Heart left ventricle (tissue), 16 donors: ENCODE measurements around the gene AGRN. TPM values are rescaled to one million over a fixed set of nuclear protein-coding genes. Genes with fewer than 3 reads are reported as not detected.
A peak's percentile ranks its signal among the peaks of the same experiment; 100 is the strongest.
"Not testable (repeated sequence)": the region's sequence is repeated elsewhere in the genome, so short reads cannot be mapped to it uniquely, and the experiment has no call there.

Source experiments
- ATAC-seq, 4 donors: fragments of 200-7000 bp; cut with Tn5 transposase; one replicate each; pipeline ENCODE4 v1.9.1; 2020 to 2022; ENCODE audit warnings: moderate library complexity in 4 of 4, mild to moderate bottlenecking in 3 of 4, moderate number of reproducible peaks in 1 of 4
- DNase-seq, 5 donors: peaks; one replicate each; pipeline ENCODE4 v3.0.0-alpha.2; 2020
- H3K27ac ChIP-seq, 12 donors: fragments of 200-600 bp; sonication (generic) in 4 of 12; one replicate each; pipeline versions ENCODE4 v1.5.0 to v1.8.0; 2016 to 2022; ENCODE audit warnings: mild to moderate bottlenecking in 2 of 12
- H3K27me3 ChIP-seq, 9 donors: fragments of 200-600 bp; sonication (generic) in 2 of 9; one replicate each; pipeline versions ENCODE4 v1.5.1 to v1.8.0; 2016 to 2022; ENCODE audit warnings: mild to moderate bottlenecking in 3 of 9
- H3K36me3 ChIP-seq, 9 donors: fragments of 200-600 bp; sonication (generic) in 2 of 9; one replicate each; pipeline versions ENCODE4 v1.5.0 to v1.8.0; 2018 to 2022; ENCODE audit warnings: mild to moderate bottlenecking in 2 of 9
- H3K4me1 ChIP-seq, 12 donors: fragments of 200-600 bp; sonication (generic) in 4 of 12; one replicate each; pipeline versions ENCODE4 v1.5.0 to v1.8.0; 2016 to 2022; ENCODE audit warnings: mild to moderate bottlenecking in 3 of 12
- H3K4me3 ChIP-seq, 12 donors: fragments of 200-600 bp; sonication (generic) in 4 of 12; one replicate each; pipeline versions ENCODE4 v1.5.0 to v1.8.0; 2017 to 2022; ENCODE audit warnings: mild to moderate bottlenecking in 9 of 12, moderate library complexity in 4 of 12
- H3K9me3 ChIP-seq, 12 donors: fragments of 200-600 bp; sonication (generic) in 4 of 12; one replicate each; pipeline versions ENCODE4 v1.5.0 to v1.8.0; 2016 to 2022; ENCODE audit warnings: mild to moderate bottlenecking in 1 of 12
- CTCF ChIP-seq, 12 donors: fragments of 200-600 bp; sonication (generic) in 4 of 12; IDR thresholded peaks; one replicate each; pipeline versions ENCODE4 v1.5.0 to v1.8.0; 2018 to 2022; ENCODE audit warnings: antibody characterized with exemption in 12 of 12, mild to moderate bottlenecking in 5 of 12
- POLR2A ChIP-seq, 2 donors: fragments of 450-650 bp; IDR thresholded peaks; one replicate each; pipeline ENCODE4 v1.6.1; 2017; ENCODE audit warnings: antibody characterized with exemption in 2 of 2, mild to moderate bottlenecking in 2 of 2, moderate library complexity in 2 of 2
- WGBS, 4 donors: extraction: QIAGEN DNeasy Blood & Tissue Kit in 2 of 4; methylation state at CpG; one replicate each; pipeline versions ENCODE4 v1.1.5 to v1.1.7; 2013 to 2018; 5-methylcytosine and 5-hydroxymethylcytosine counted together
- intact Hi-C, 10 donors: fragments of 100-400 bp; cut with DNase I; formaldehyde crosslinking; loops; one replicate each; pipeline versions ENCODE4 v1.11.1 to v1.14.2; 2022
- polyA plus RNA-seq, 2 donors: library from polyadenylated mRNA; stranded (reverse); fragments of 200-250 nt; gene quantifications; one replicate each; pipeline ENCODE4 v1.2.3, GENCODE V29; 2013
- total RNA-seq, 9 donors: library from RNA; depleted of rRNA in 2 of 9; stranded (reverse); fragments of >200 nt in 2 of 9; fragmentation: NEBNext Ultra II Directional in 3 of 9; extraction: Animal tissue kit (Norgen Biotek cat#: 25700) in 3 of 9; gene quantifications; one replicate each; pipeline versions ENCODE4 v1.1.0 to v1.2.4, GENCODE V29; 2016 to 2023
- donor health status: ischemic (EF 13 %, LVEDD 7.1; RV severe dilation, severe dysfunction).
- donor health status: healthy with polysubstance abuse.
- donor health status: DM: no; HTN: yes; CAD: no.
- donor health status: DM: no; HTN: no; CAD: no.
- donor health status: ischemic (EF 25% LVEDD 6.9; RV normal size, moderate dysfunction).
- donor health status: ischemic (EF 25% LVEDD 5.7; RV mildly dilated, moderate dysfunction).
- donor health status: healthy.
- donor health status: DM: yes; HTN: yes; CAD: no.
- donor health status: ischemic (EF 35%, LVEDD 5.7; RV mildly dilated, moderate dysfunction).
- donor health status: nonischemic (EF 11% LVEDD 7.7; RV severe dilation, severe dysfunction).
- donor health status: DM: yes; HTN: yes; CAD: no.
- donor health status: PGD.
- donor health status: ischemic (EF 29% LVEDD 5.4; RV normal size, mild dysfunction).
- donor health status: nonischemic (EF 23%, LVEDD 6.1; RV moderate dilation, normal function).

AGRN gene
- total and polyA plus RNA-seq, 11 donors = 9.7 to 45.7 (median 18.6) TPM

- 84 to 96% (median 90%) methylated on average over 18 of the region's 18 CpGs for WGBS, 4 donors
- Histone ChIP-seq H3K27me3 (no peaks in the 10 kb centered on the region), H3K4me1 (no peaks in the 10 kb centered on the region), H3K9me3 (peaks cover 0 to 9% (median 0%) of the 10 kb centered on the region in 12 donors), H3K36me3 (no peaks in the 10 kb centered on the region), H3K27ac (no peak overlapping the region), H3K4me3 (no peak overlapping the region)
- intact Hi-C loops = no loop called here
- DNase-seq (peak in 1 of 5 donors; percentile 2), ATAC-seq (no peak)
- TF ChIP-seq CTCF (IDR thresholded peaks at IDR 0.05) (no peak), POLR2A (IDR thresholded peaks at IDR 0.05) (no peak)
These were observed 78.9 kb downstream of the AGRN start for GRCh38 chr1:1098681-1099421.

- Histone ChIP-seq H3K4me3 (no peak overlapping the region), H3K36me3 (no peaks in the 10 kb centered on the region), H3K27me3 (no peaks in the 10 kb centered on the region), H3K27ac (no peak overlapping the region), H3K4me1 (no peaks in the 10 kb centered on the region), H3K9me3 (peaks cover 0 to 9% (median 0%) of the 10 kb centered on the region in 12 donors)
- DNase-seq = no peak
- intact Hi-C loops = no loop called here
- TF ChIP-seq POLR2A (IDR thresholded peaks at IDR 0.05) = no peak
- TF ChIP-seq CTCF (IDR thresholded peaks at IDR 0.05) = no peak
- no peak for ATAC-seq
- WGBS, 4 donors = 75 to 90% (median 82%) methylated on average over 4 of the region's 4 CpGs
These were observed 79.7 kb downstream of the AGRN start for GRCh38 chr1:1099506-1100183.

- Histone ChIP-seq H3K9me3 (peaks cover 0 to 9% (median 0%) of the 10 kb centered on the region in 12 donors), H3K36me3 (no peaks in the 10 kb centered on the region), H3K4me3 (no peak overlapping the region), H3K4me1 (no peaks in the 10 kb centered on the region), H3K27me3 (no peaks in the 10 kb centered on the region), H3K27ac (no peak overlapping the region)
- ATAC-seq (no peak), DNase-seq (peak in 1 of 5 donors; percentile 3)
- intact Hi-C loops = no loop called here
- WGBS, 4 donors = 95 to 97% (median 96%) methylated on average over 11 of the region's 11 CpGs
- TF ChIP-seq POLR2A (IDR thresholded peaks at IDR 0.05) = no peak
- no peak for TF ChIP-seq CTCF (IDR thresholded peaks at IDR 0.05)
These were observed 80.4 kb downstream of the AGRN start for GRCh38 chr1:1100296-1100695.

GRCh38 chr1:1101503-1101902 lies 81.6 kb downstream of the AGRN start:
- H3K27ac ChIP-seq = no peak overlapping the region
- intact Hi-C loops = no loop called here
- peak in 1 of 5 donors; percentile 9 for DNase-seq
- WGBS, 4 donors = 89 to 96% (median 94%) methylated on average over 7 of the region's 7 CpGs
- no peak for ATAC-seq
- no peak overlapping the region for H3K4me3 ChIP-seq
- no peaks in the 10 kb centered on the region for H3K4me1 ChIP-seq
- peaks cover 0 to 9% (median 0%) of the 10 kb centered on the region in 12 donors for H3K9me3 ChIP-seq
- H3K27me3 ChIP-seq = no peaks in the 10 kb centered on the region
- no peak for TF ChIP-seq CTCF (IDR thresholded peaks at IDR 0.05)
- no peak for TF ChIP-seq POLR2A (IDR thresholded peaks at IDR 0.05)
- no peaks in the 10 kb centered on the region for H3K36me3 ChIP-seq

- H3K27me3 ChIP-seq, H3K27ac ChIP-seq, H3K9me3 ChIP-seq, ATAC-seq, H3K36me3 ChIP-seq, DNase-seq, intact Hi-C loops, H3K4me1 ChIP-seq, H3K4me3 ChIP-seq: not testable (repeated sequence)
- WGBS, 4 donors = 80 to 93% (median 87%) methylated on average over 3 to 6 of the region's 6 CpGs
These were observed 84.2 kb downstream of the AGRN start for GRCh38 chr1:1104152-1104551.
